ENCODE data around the gene ATXN7L1.

Gene ATXN7L1

DNA sequence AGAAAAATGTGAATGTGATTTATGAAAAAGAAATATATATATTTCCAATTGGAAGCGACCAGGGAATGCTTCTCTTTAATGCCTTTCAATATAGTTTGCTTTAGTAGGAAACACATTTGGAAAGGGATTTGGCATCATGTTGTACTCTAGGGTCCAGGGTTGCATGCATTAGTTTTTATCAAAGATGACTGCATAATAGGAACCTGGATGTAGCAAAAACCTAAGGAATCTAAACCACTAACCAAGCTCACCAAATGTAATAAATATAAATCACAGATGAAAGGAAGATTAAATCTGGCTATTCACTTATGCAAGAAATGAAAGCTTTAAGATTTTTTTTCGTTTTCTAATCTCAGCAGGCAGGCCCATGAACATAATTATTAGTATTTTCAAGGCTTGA lies 120.0 kb downstream of the ATXN7L1 start:
- Histone ChIP-seq H3K4me2 (ENCODE audit: low read length) (no peak overlapping the region), H3K9ac (ENCODE audit: low read length) (no peak overlapping the region), H3K79me2 (ENCODE audit: low read length) (no peaks in the 10 kb centered on the region), H3K9me3 (ENCODE audit: insufficient read depth, low read length) (no peaks in the 10 kb centered on the region), H3K36me3 (replicated peaks; ENCODE audit: low read depth, low read length) (no peaks in the 10 kb centered on the region), H3K27ac (ENCODE audit: low read length) (no peak overlapping the region), H3K4me3 (ENCODE audit: low read length) (no peak overlapping the region), H3K27me3 (ENCODE audit: low read depth, low read length) (peaks cover 53% of the 10 kb centered on the region), H3K4me1 (ENCODE audit: low read length) (no peaks in the 10 kb centered on the region), H2AFZ (ENCODE audit: low read depth, low read length) (no peak overlapping the region), H4K20me1 (ENCODE audit: insufficient read depth, low read length) (no peaks in the 10 kb centered on the region)
- TF ChIP-seq EZH2phosphoT487 (IDR thresholded peaks at IDR 0.05; ENCODE audit: low read depth): no peak
- TF ChIP-seq, protein P1, sequence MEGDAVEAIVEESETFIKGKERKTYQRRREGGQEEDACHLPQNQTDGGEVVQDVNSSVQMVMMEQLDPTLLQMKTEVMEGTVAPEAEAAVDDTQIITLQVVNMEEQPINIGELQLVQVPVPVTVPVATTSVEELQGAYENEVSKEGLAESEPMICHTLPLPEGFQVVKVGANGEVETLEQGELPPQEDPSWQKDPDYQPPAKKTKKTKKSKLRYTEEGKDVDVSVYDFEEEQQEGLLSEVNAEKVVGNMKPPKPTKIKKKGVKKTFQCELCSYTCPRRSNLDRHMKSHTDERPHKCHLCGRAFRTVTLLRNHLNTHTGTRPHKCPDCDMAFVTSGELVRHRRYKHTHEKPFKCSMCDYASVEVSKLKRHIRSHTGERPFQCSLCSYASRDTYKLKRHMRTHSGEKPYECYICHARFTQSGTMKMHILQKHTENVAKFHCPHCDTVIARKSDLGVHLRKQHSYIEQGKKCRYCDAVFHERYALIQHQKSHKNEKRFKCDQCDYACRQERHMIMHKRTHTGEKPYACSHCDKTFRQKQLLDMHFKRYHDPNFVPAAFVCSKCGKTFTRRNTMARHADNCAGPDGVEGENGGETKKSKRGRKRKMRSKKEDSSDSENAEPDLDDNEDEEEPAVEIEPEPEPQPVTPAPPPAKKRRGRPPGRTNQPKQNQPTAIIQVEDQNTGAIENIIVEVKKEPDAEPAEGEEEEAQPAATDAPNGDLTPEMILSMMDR (IDR thresholded peaks at IDR 0.05; ENCODE audit: low read depth, low read length): no peak

DNA sequence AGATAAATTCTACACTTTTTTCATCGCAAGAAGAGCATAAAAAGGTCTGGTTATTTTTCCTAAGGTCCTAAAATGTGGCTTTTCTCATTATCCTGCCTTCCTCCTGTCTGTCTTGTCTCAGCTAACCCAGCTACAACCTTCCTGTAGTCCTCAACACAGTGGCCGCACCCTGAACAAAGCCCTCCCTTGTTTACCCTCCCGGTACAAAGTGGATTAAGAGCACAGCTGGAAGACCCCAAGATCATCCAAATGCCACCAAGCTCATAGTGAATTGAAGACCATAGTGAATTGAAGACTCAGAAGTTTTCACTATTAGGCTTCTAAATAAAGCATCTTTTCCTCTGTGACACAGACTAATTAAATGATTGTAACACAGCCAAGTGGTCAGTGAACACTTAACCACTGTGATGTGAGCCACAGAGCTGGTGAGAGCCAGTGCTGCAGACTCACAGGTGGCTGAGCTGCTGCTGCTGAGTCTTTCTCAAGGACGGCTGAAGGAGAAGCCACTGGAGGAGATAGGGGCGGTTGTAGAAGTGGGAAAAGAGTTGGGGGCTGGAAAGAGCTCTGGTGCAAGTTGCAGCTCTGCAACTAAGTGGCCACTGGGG lies 123.6 kb downstream of the ATXN7L1 start:
- Histone ChIP-seq H3K79me2 (ENCODE audit: low read length) (no peaks in the 10 kb centered on the region), H2AFZ (ENCODE audit: low read depth, low read length) (no peak overlapping the region), H3K36me3 (replicated peaks; ENCODE audit: low read depth, low read length) (no peaks in the 10 kb centered on the region), H3K9ac (ENCODE audit: low read length) (no peak overlapping the region), H3K9me3 (ENCODE audit: insufficient read depth, low read length) (no peaks in the 10 kb centered on the region), H3K4me1 (ENCODE audit: low read length) (no peaks in the 10 kb centered on the region), H3K27me3 (ENCODE audit: low read depth, low read length) (peaks cover 56% of the 10 kb centered on the region), H3K4me3 (ENCODE audit: low read length) (no peak overlapping the region), H3K4me2 (ENCODE audit: low read length) (no peak overlapping the region), H3K27ac (ENCODE audit: low read length) (no peak overlapping the region), H4K20me1 (ENCODE audit: insufficient read depth, low read length) (no peaks in the 10 kb centered on the region)
- no peak for TF ChIP-seq EZH2phosphoT487 (IDR thresholded peaks at IDR 0.05; ENCODE audit: low read depth)
- TF ChIP-seq, protein P1 (IDR thresholded peaks at IDR 0.05; ENCODE audit: low read depth, low read length): no peak

DNA sequence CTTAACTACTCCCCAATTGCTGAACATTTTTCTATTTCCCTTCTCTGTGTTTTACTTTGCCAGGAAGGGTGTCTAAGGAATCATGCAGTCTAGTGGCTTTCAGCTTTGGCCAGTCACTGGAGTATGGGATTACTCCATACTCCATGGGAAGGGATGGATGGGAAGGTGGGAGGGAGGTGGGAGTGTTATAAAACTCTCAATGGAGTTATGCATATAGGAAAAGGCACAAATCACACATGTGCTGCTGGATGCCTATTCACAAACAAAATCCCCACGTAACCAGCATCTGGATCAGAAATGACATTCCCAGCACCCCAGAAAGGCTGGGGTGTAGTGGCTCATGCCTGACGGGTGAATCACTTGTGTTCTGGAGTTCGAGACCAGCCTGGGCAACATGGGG lies 125.3 kb downstream of the ATXN7L1 start:
- no peaks in the 10 kb centered on the region for H3K79me2 ChIP-seq (ENCODE audit: low read length)
- no peak overlapping the region for H3K4me3 ChIP-seq (ENCODE audit: low read length)
- TF ChIP-seq EZH2phosphoT487 (IDR thresholded peaks at IDR 0.05; ENCODE audit: low read depth): no peak
- TF ChIP-seq, protein P1 (IDR thresholded peaks at IDR 0.05; ENCODE audit: low read depth, low read length): no peak
- H3K27ac ChIP-seq (ENCODE audit: low read length): no peak overlapping the region
- H3K27me3 ChIP-seq (ENCODE audit: low read depth, low read length): peaks cover 60% of the 10 kb centered on the region
- no peaks in the 10 kb centered on the region for H4K20me1 ChIP-seq (ENCODE audit: insufficient read depth, low read length)
- H2AFZ ChIP-seq (ENCODE audit: low read depth, low read length): no peak overlapping the region
- no peaks in the 10 kb centered on the region for H3K4me1 ChIP-seq (ENCODE audit: low read length)
- H3K9me3 ChIP-seq (ENCODE audit: insufficient read depth, low read length): no peaks in the 10 kb centered on the region
- no peak overlapping the region for H3K4me2 ChIP-seq (ENCODE audit: low read length)
- no peaks in the 10 kb centered on the region for H3K36me3 ChIP-seq (replicated peaks; ENCODE audit: low read depth, low read length)
- no peak overlapping the region for H3K9ac ChIP-seq (ENCODE audit: low read length)

DNA sequence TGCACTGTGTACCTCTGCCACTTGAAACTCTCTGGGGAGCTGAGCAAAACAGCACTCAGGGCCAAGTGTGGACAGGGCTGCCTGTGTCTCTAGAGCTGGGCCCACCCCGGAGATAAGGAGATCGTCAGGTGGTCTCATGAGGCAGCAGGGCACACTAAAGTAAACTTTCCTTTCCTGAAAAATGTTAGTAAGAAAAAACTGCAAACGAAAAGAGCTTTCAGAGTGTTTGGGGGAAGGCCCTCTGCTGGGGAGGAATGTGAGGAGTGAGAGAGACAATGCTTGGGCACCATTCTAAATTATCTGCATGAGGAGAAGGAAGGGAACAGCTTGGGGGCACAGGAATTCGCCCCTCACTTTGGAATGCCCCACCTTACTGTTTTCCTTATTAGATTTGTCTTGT lies 127.7 kb downstream of the ATXN7L1 start:
- Histone ChIP-seq H3K36me3 (replicated peaks; ENCODE audit: low read depth, low read length) (no peaks in the 10 kb centered on the region), H2AFZ (ENCODE audit: low read depth, low read length) (no peak overlapping the region), H3K4me2 (ENCODE audit: low read length) (no peak overlapping the region), H3K9ac (ENCODE audit: low read length) (no peak overlapping the region), H3K4me3 (ENCODE audit: low read length) (no peak overlapping the region), H3K9me3 (ENCODE audit: insufficient read depth, low read length) (no peaks in the 10 kb centered on the region), H3K27ac (ENCODE audit: low read length) (no peak overlapping the region), H3K79me2 (ENCODE audit: low read length) (no peaks in the 10 kb centered on the region), H4K20me1 (ENCODE audit: insufficient read depth, low read length) (no peaks in the 10 kb centered on the region), H3K4me1 (ENCODE audit: low read length) (peaks cover 5% of the 10 kb centered on the region), H3K27me3 (ENCODE audit: low read depth, low read length) (peaks cover 50% of the 10 kb centered on the region)
- TF ChIP-seq EZH2phosphoT487 (IDR thresholded peaks at IDR 0.05; ENCODE audit: low read depth): no peak
- TF ChIP-seq, protein P1 (IDR thresholded peaks at IDR 0.05; ENCODE audit: low read depth, low read length): peak; percentile 25

Measured in OCI-LY3 (cell line).